HEK293 (cell line): ENCODE results near the gene PPIC.
A peak's percentile ranks its signal among the peaks of the same experiment; 100 is the strongest.

Experiments
- CTCF ChIP-seq: fragments of 450-650 bp; formaldehyde crosslinking; IDR thresholded peaks from 2 replicates; pipeline ENCODE4 v1.5.1; 2016; ENCODE audit warnings: missing biosample characterization, missing genetic modification characterization
- KLF16 ChIP-seq: fragments of 450-650 bp; formaldehyde crosslinking; IDR thresholded peaks from 2 replicates; pipeline ENCODE4 v1.5.1; 2017; ENCODE audit warnings: missing biosample characterization, missing genetic modification characterization
- OVOL3 ChIP-seq: fragments of 450-650 bp; formaldehyde crosslinking; IDR thresholded peaks from 2 replicates; pipeline ENCODE4 v1.5.1; 2016; ENCODE audit warnings: missing biosample characterization, missing genetic modification characterization
- REST ChIP-seq: fragments of 450-650 bp; formaldehyde crosslinking; IDR thresholded peaks from 2 replicates; pipeline ENCODE4 v1.5.1; 2016; ENCODE audit warnings: missing biosample characterization, missing genetic modification characterization
- ZNF133 ChIP-seq: fragments of 450-650 bp; formaldehyde crosslinking; IDR thresholded peaks from 2 replicates; pipeline ENCODE4 v1.5.1; 2016; ENCODE audit warnings: missing biosample characterization, missing genetic modification characterization
- ZNF280C ChIP-seq: fragments of 450-650 bp; formaldehyde crosslinking; IDR thresholded peaks from 2 replicates; pipeline ENCODE4 v1.5.1; 2016; ENCODE audit warnings: missing biosample characterization, missing genetic modification characterization
- ZNF664 ChIP-seq: fragments of 450-650 bp; formaldehyde crosslinking; IDR thresholded peaks from 2 replicates; pipeline ENCODE4 v1.5.1; 2016; ENCODE audit warnings: missing biosample characterization, missing genetic modification characterization
- ZNF768 ChIP-seq: fragments of 450-650 bp; formaldehyde crosslinking; IDR thresholded peaks from 2 replicates; pipeline ENCODE4 v1.5.1; 2018; ENCODE audit warnings: missing biosample characterization, mild to moderate bottlenecking, missing genetic modification characterization
- ZSCAN16 ChIP-seq: fragments of 450-650 bp; formaldehyde crosslinking; IDR thresholded peaks from 2 replicates; pipeline ENCODE4 v1.5.1; 2016; ENCODE audit warnings: missing biosample characterization, missing genetic modification characterization

GRCh38 chr5:122978644-122979297 is 57.8 kb downstream of the PPIC start:
- TF ChIP-seq KLF16 (tag by site-specific recombination) (no peak), ZNF133 (tag by site-specific recombination) (no peak), ZNF768 (no peak), ZNF280C (tag by site-specific recombination) (no peak), ZSCAN16 (tag by site-specific recombination) (no peak), ZNF664 (no peak), CTCF (tag by site-specific recombination) (no peak), OVOL3 (tag by site-specific recombination) (no peak), REST (tag by site-specific recombination) (peak; percentile 51; the same call in 1 of the 2 replicates)
